HepG2 (cell line): ENCODE measurements around the gene TLE7. TPM values are rescaled to one million over a fixed set of nuclear protein-coding genes. Genes with fewer than 3 reads are reported as not detected.

Experiments
- ARID5B ChIP-seq: IDR thresholded peaks from 2 replicates; pipeline ENCODE4 v1.4.0; 2020; ENCODE audit warnings: mild to moderate bottlenecking, missing genetic modification reagents
- CCDC6 ChIP-seq: sonication (generic); formaldehyde crosslinking; IDR thresholded peaks from 2 replicates; pipeline ENCODE4 v1.8.1; 2022; ENCODE audit warnings: mild to moderate bottlenecking, missing genetic modification reagents, moderate library complexity
- KMT2B ChIP-seq: IDR thresholded peaks from 2 replicates; pipeline ENCODE4 v1.6.1; 2016; ENCODE audit warnings: missing genetic modification reagents, missing compliant biosample characterization
- SP5 ChIP-seq: IDR thresholded peaks from 2 replicates; pipeline ENCODE4 v1.6.1; 2016; ENCODE audit warnings: low read depth, borderline replicate concordance
- SPEN ChIP-seq: sonication (generic); formaldehyde crosslinking; IDR thresholded peaks from 2 replicates; pipeline ENCODE4 v1.5.1; 2020; ENCODE audit warnings: low read depth, mild to moderate bottlenecking, missing genetic modification reagents
- ZNF136 ChIP-seq: sonication (generic); formaldehyde crosslinking; IDR thresholded peaks from 2 replicates; pipeline ENCODE4 v1.8.1; 2022; ENCODE audit warnings: low read depth, mild to moderate bottlenecking, moderate library complexity, missing genetic modification reagents
- ZNF318 ChIP-seq: sonication (generic); formaldehyde crosslinking; IDR thresholded peaks from 2 replicates; pipeline ENCODE4 v1.4.0; 2020; ENCODE audit warnings: mild to moderate bottlenecking, missing genetic modification reagents
- ZNF609 ChIP-seq: sonication (generic); formaldehyde crosslinking; IDR thresholded peaks from 2 replicates; pipeline ENCODE4 v1.4.0; 2020; ENCODE audit warnings: mild to moderate bottlenecking, missing genetic modification reagents, borderline replicate concordance
- polyA plus RNA-seq, 8 experiments: library from polyadenylated mRNA; depleted of rRNA in 3 of 8; stranded (reverse) in 7 of 8; unstranded in 1 of 8; fragments of >200 nt; fragmentation: Illumina TruSeq in 4 of 8; extraction: Trizol in 4 of 8; gene quantifications; 2 replicates each; pipeline versions ENCODE4 v1.2.1 to v1.2.3, GENCODE V29; 2011 to 2016; ENCODE audit warnings: low read depth in 4 of 8, missing spikeins in 1 of 8, mixed read lengths in 1 of 8; ENCODE audit not compliant: insufficient read depth in 1 of 8
- total RNA-seq, 5 experiments: library from RNA; depleted of rRNA; stranded (reverse); fragments of >200 nt; fragmentation: Illumina TruSeq; extraction: Trizol; gene quantifications; 2 replicates each; pipeline ENCODE4 v1.2.3, GENCODE V29; 2016; ENCODE audit warnings: low read depth in 1 of 5
- TF ChIP-seq, protein P1 (sequence below): sonication (generic); formaldehyde crosslinking; IDR thresholded peaks from 2 replicates; pipeline ENCODE4 v1.4.0; 2020; ENCODE audit warnings: mild to moderate bottlenecking, missing genetic modification reagents

TLE7 gene
- total and polyA plus RNA-seq, 2 of the 13 experiments (the other 11 are each of a cell fraction or from before 2014, with no cell fraction given): not detected

DNA sequence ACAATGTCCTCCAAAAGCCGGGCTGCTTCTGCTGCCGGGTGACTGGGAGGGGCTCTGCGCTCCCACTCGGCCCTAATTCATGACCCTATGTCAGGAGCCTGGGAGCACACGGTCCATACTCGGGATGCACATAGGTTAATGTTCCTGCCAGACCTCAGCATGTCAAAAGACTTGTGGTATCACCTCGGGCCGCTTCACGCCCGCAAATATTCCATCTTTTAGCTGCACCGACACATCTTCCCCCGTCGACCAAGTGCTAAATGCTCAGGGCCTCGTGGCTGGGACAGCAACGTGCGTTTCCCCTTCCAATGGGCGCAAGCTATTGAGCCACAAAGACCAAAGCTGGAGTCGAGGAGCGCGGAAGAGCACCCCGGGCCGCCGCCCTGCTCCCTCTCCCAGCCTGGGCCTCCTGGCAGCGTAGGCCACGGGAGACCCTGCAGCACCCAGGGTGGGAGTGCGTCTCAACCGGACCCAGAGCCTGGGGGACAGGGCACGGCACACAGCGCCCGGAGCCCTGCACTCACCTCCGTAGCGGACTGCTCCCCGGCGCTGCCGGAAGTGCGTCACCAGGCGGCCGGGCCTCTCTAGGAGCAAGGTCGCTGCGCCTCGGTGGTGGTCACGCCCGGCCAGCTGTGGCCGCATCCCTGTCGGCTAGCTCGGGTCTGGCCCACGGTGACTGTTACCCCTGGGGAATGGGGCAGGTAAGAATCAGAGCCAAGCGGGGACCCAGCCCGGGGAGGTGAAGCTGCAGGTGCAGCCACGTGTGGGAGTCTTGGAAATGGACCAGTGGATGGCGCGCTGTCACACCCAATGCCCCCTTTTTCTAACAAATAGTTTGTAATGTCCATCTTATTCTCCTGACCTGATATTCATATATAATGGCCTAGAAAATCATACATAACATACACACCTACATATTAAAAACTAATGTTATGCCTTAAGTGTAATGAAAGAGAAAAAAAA, 20.1 kb upstream of the TLE7 start, which contains the start of gene ZNF23 (continued):
- TF ChIP-seq ZNF318 (CRISPR knock-in tag): peak; percentile 67; the same call in 1 of the 2 replicates
- TF ChIP-seq CCDC6 (CRISPR knock-in tag): peak; percentile 94
- peak; percentile 54 for TF ChIP-seq SP5 (CRISPR knock-in tag)
- TF ChIP-seq ZNF136: peak; percentile 84; the same call in 1 of the 2 replicates
- peak; percentile 100 for TF ChIP-seq KMT2B
- TF ChIP-seq, protein P1, sequence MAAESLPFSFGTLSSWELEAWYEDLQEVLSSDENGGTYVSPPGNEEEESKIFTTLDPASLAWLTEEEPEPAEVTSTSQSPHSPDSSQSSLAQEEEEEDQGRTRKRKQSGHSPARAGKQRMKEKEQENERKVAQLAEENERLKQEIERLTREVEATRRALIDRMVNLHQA (CRISPR knock-in tag): no peak; the same call in 1 of the 2 replicates
- no peak for TF ChIP-seq ZNF609
- peak; percentile 100 for TF ChIP-seq SPEN (CRISPR knock-in tag)
- peak; percentile 83 for TF ChIP-seq ARID5B
